HG03025 (cell line): ENCODE data around the gene CD34.
"Not testable (repeated sequence)": the region's sequence is repeated elsewhere in the genome, so short reads cannot be mapped to it uniquely, and the experiment has no call there.

ENCODE experiments used
- ATAC-seq: cut with Tn5 transposase; IDR thresholded peaks from one replicate; pipeline ENCODE4 v1.9.1; 2021; ENCODE audit warnings: mild to moderate bottlenecking, moderate library complexity; ENCODE audit not compliant: unreplicated experiment, low FRiP score

The CD34 gene

GRCh38 chr1:207910591-207911354 is at the start of gene CD34:
Gene CD34, minus strand, starts transcription at chr1:207911125. Its CDS starts 45 bp downstream, at chr1:207911080.
- ATAC-seq: no peak

- no peak for ATAC-seq
Measured at GRCh38 chr1:207960346-207960745, 49.4 kb upstream of the CD34 start.

GRCh38 chr1:207959910-207960309 is 49.0 kb upstream of the CD34 start:
- ATAC-seq: no peak

GRCh38 chr1:207959141-207959825 is 48.4 kb upstream of the CD34 start:
- ATAC-seq: no peak

GRCh38 chr1:207958376-207959139 is 47.6 kb upstream of the CD34 start:
- ATAC-seq: no peak

GRCh38 chr1:207956986-207957385 is 46.1 kb upstream of the CD34 start:
- ATAC-seq: no peak

- no peak for ATAC-seq
Measured at GRCh38 chr1:207954104-207954503, 43.2 kb upstream of the CD34 start.

- ATAC-seq: no peak
Measured at GRCh38 chr1:207952617-207953542, 42.0 kb upstream of the CD34 start.

GRCh38 chr1:207951652-207952051 is 40.7 kb upstream of the CD34 start:
- ATAC-seq: no peak

GRCh38 chr1:207950750-207951149 is 39.8 kb upstream of the CD34 start:
- ATAC-seq: no peak

GRCh38 chr1:207949571-207950195 is 38.8 kb upstream of the CD34 start:
- ATAC-seq: no peak

GRCh38 chr1:207948536-207949250 is 37.8 kb upstream of the CD34 start:
- no peak for ATAC-seq

GRCh38 chr1:207946756-207947155 is 35.8 kb upstream of the CD34 start:
- ATAC-seq: no peak

GRCh38 chr1:207944571-207944970 is 33.6 kb upstream of the CD34 start:
- no peak for ATAC-seq

- ATAC-seq: not testable (repeated sequence)
Measured at GRCh38 chr1:207942337-207942741, 31.4 kb upstream of the CD34 start.

- ATAC-seq: no peak
Measured at GRCh38 chr1:207941665-207942064, 30.7 kb upstream of the CD34 start.

- no peak for ATAC-seq
Measured at GRCh38 chr1:207938016-207938415, 27.1 kb upstream of the CD34 start.

GRCh38 chr1:207937204-207937603 is 26.3 kb upstream of the CD34 start:
- no peak for ATAC-seq

- peak; percentile 88 for ATAC-seq
Measured at GRCh38 chr1:207935166-207935583, 24.2 kb upstream of the CD34 start.
